ENCODE results near the gene PANX2.
"Not testable (repeated sequence)": the region's sequence is repeated elsewhere in the genome, so short reads cannot be mapped to it uniquely, and the experiment has no call there.

The PANX2 gene

GRCh38 chr22:50147258-50148165, 23.0 kb upstream of the PANX2 start:
- not testable (repeated sequence) for DNase-seq (ENCODE audit: low read depth in 2 of 2)

GRCh38 chr22:50148166-50148500, 22.4 kb upstream of the PANX2 start:
- DNase-seq (ENCODE audit: low read depth in 2 of 2) = no peak

- DNase-seq (ENCODE audit: low read depth in 2 of 2) = peak; percentile 52 to 63
Observed at GRCh38 chr22:50148991-50149721, 21.4 kb upstream of the PANX2 start.

GRCh38 chr22:50150161-50151129, 20.1 kb upstream of the PANX2 start:
- DNase-seq (ENCODE audit: low read depth in 2 of 2) = no peak

GRCh38 chr22:50151571-50152537, 18.7 kb upstream of the PANX2 start:
- DNase-seq (ENCODE audit: low read depth in 2 of 2) = no peak

GRCh38 chr22:50153056-50153755, 17.3 kb upstream of the PANX2 start:
- no peak for DNase-seq (ENCODE audit: low read depth in 2 of 2)

GRCh38 chr22:50153756-50154140, 16.8 kb upstream of the PANX2 start:
- no peak for DNase-seq (ENCODE audit: low read depth in 2 of 2)

GRCh38 chr22:50157709-50158375, 12.7 kb upstream of the PANX2 start:
- DNase-seq (ENCODE audit: low read depth in 2 of 2) = no peak

- DNase-seq (ENCODE audit: low read depth in 2 of 2) = no peak
Observed at GRCh38 chr22:50160947-50161346, 9.6 kb upstream of the PANX2 start.

GRCh38 chr22:50161508-50162390, 8.8 kb upstream of the PANX2 start:
- DNase-seq (ENCODE audit: low read depth in 2 of 2) = no peak

- no peak for DNase-seq (ENCODE audit: low read depth in 2 of 2)
Observed at GRCh38 chr22:50162391-50162956, 8.1 kb upstream of the PANX2 start.

GRCh38 chr22:50165436-50166123, 5.0 kb upstream of the PANX2 start:
- DNase-seq (ENCODE audit: low read depth in 2 of 2) = no peak

GRCh38 chr22:50167689-50168489, 2.6 kb upstream of the PANX2 start:
- DNase-seq (ENCODE audit: low read depth in 2 of 2) = no peak

- not testable (repeated sequence) for DNase-seq (ENCODE audit: low read depth in 2 of 2)
Observed at GRCh38 chr22:50168490-50169180, 1.9 kb upstream of the PANX2 start.

GRCh38 chr22:50169181-50169759, 1.3 kb upstream of the PANX2 start:
- DNase-seq (ENCODE audit: low read depth in 2 of 2) = no peak
